GM12878 (cell line): ENCODE results near the gene CMSS1. TPM values are rescaled to one million over a fixed set of nuclear protein-coding genes. Genes with fewer than 3 reads are reported as not detected.
A peak's percentile ranks its signal among the peaks of the same experiment; 100 is the strongest.
"Not testable (repeated sequence)": the region's sequence is repeated elsewhere in the genome, so short reads cannot be mapped to it uniquely, and the experiment has no call there.

ENCODE experiments used
- ATAC-seq: fragments of 200-7000 bp; cut with Tn5 transposase; 3 replicates; pipeline ENCODE4 v1.9.1; 2020; ENCODE audit warnings: mild to moderate bottlenecking, moderate library complexity
- BruUV-seq: library from RNA; stranded (reverse); fragments of 400-500 nt; replicated peaks from 2 replicates; lab custom pipeline; 2021; lab: Mats Ljungman, UMichigan
- CTCF ChIA-PET: fragments of 300-600 bp; sonication (Branson Sonifier 250); formaldehyde crosslinking; extraction: SDS; loops from one replicate; lab custom pipeline; 2021; ENCODE audit warnings: inconsistent platforms; lab: Yijun Ruan, JAX
- POLR2A ChIA-PET: fragments of 350-600 bp; formaldehyde crosslinking; extraction: SDS; loops from one replicate; lab custom pipeline; 2021; ENCODE audit warnings: inconsistent platforms; lab: Charles Lee
- RAD21 ChIA-PET: fragments of 300-600 bp; sonication (Branson Sonifier 250); formaldehyde crosslinking; loops from one replicate; lab custom pipeline; 2023; ENCODE audit warnings: antibody characterized with exemption; ENCODE audit not compliant: unreplicated experiment; lab: Charles Lee
- SMC1A ChIA-PET: fragments of 300-600 bp; sonication (Branson Sonifier 250); formaldehyde crosslinking; loops from one replicate; lab custom pipeline; 2023; ENCODE audit not compliant: unreplicated experiment, uncharacterized antibody; lab: Charles Lee
- DNase-seq: peaks from one replicate; pipeline ENCODE4 v3.0.0-alpha.2; 2011; ENCODE audit warnings: low read depth, low spot score
- FAIRE-seq: peaks from 3 replicates; lab custom pipeline; 2011; peaks lifted over from hg19 to GRCh38; lab: Jason Lieb, UNC
- H2AFZ ChIP-seq: 2 replicates; pipeline ENCODE4 v1.6.0; 2011; ENCODE audit warnings: low read depth, low read length, control low read depth; ENCODE audit not compliant: control insufficient read depth
- H3K27ac ChIP-seq: 2 replicates; pipeline ENCODE4 v1.5.1; 2011; ENCODE audit warnings: control low read depth; ENCODE audit not compliant: control insufficient read depth, insufficient read depth
- H3K27me3 ChIP-seq, 2 experiments: replicated peaks in 1 of 2; 2 replicates each; pipeline versions ENCODE4 v1.6.0 to v1.6.1; 2011; ENCODE audit warnings: low read length in 1 of 2; ENCODE audit not compliant: control insufficient read depth in 2 of 2, insufficient read depth in 2 of 2
- H3K36me3 ChIP-seq, 2 experiments: 2 replicates each; pipeline ENCODE4 v1.5.1; 2011; ENCODE audit warnings: low read length in 1 of 2; ENCODE audit not compliant: control insufficient read depth in 2 of 2, insufficient read depth in 2 of 2
- H3K4me1 ChIP-seq: 2 replicates; pipeline ENCODE4 v1.6.1; 2011; ENCODE audit warnings: mild to moderate bottlenecking, low read length, moderate library complexity, mixed read lengths; ENCODE audit not compliant: control insufficient read depth, insufficient read depth
- H3K4me2 ChIP-seq: 2 replicates; pipeline ENCODE4 v1.6.0; 2011; ENCODE audit warnings: control low read depth; ENCODE audit not compliant: control insufficient read depth, insufficient read depth
- H3K4me3 ChIP-seq: fragments of 200-600 bp; sonication (generic); 2 replicates; pipeline ENCODE4 v1.5.1; 2016
- H3K79me2 ChIP-seq: 2 replicates; pipeline ENCODE4 v1.6.0; 2011; ENCODE audit warnings: low read length; ENCODE audit not compliant: control insufficient read depth, insufficient read depth
- H3K9ac ChIP-seq: 2 replicates; pipeline ENCODE4 v1.8.0; 2011; ENCODE audit warnings: low read length, control low read depth, mixed read lengths; ENCODE audit not compliant: control insufficient read depth, insufficient read depth
- H3K9me3 ChIP-seq: replicated peaks from 3 replicates; pipeline ENCODE4 v1.5.1; 2011; ENCODE audit warnings: mild to moderate bottlenecking, low read length; ENCODE audit not compliant: control insufficient read depth, insufficient read depth
- H4K20me1 ChIP-seq: 2 replicates; pipeline ENCODE4 v1.6.0; 2011; ENCODE audit not compliant: control insufficient read depth, insufficient read depth
- ASH2L ChIP-seq: fragments of 300-600, 200-600 bp; sonication (generic); IDR thresholded peaks from 2 replicates; pipeline ENCODE4 v1.6.1; 2017; ENCODE audit warnings: low read depth, mild to moderate bottlenecking, borderline replicate concordance
- CREM ChIP-seq: IDR thresholded peaks from 2 replicates; pipeline ENCODE4 v1.6.1; 2014; ENCODE audit warnings: antibody characterized with exemption, low read depth
- FOXM1 ChIP-seq: IDR thresholded peaks from 2 replicates; pipeline ENCODE4 v1.6.1; 2012; ENCODE audit warnings: low read depth, mild to moderate bottlenecking, inconsistent platforms, low read length, moderate library complexity
- LARP7 ChIP-seq: fragments of 450-650 bp; IDR thresholded peaks from 2 replicates; pipeline ENCODE4 v1.6.1; 2017; ENCODE audit warnings: mild to moderate bottlenecking
- TCF3 ChIP-seq: IDR thresholded peaks from 2 replicates; pipeline ENCODE4 v1.6.1; 2012; ENCODE audit warnings: low read depth, mild to moderate bottlenecking, low read length, borderline replicate concordance; ENCODE audit not compliant: insufficient read depth
- ZNF217 ChIP-seq: fragments of 450-650 bp; IDR thresholded peaks from 2 replicates; pipeline ENCODE4 v1.6.1; 2017; ENCODE audit warnings: antibody characterized with exemption, mild to moderate bottlenecking
- ZNF24 ChIP-seq: fragments of 450-650 bp; IDR thresholded peaks from 2 replicates; pipeline ENCODE4 v1.6.1; 2017; ENCODE audit warnings: antibody characterized with exemption, mild to moderate bottlenecking
- ZNF274 ChIP-seq: IDR thresholded peaks from one replicate; pipeline ENCODE4 v1.8.0; 2011; ENCODE audit not compliant: insufficient read length, insufficient read depth
- WGBS: methylation state at CpG from one replicate; pipeline ENCODE4 v1.1.6; 2016; ENCODE audit warnings: low lambda C conversion rate; ENCODE audit not compliant: insufficient replicate concordance, insufficient coverage; ENCODE audit errors: missing lambda C conversion rate; 5-methylcytosine and 5-hydroxymethylcytosine counted together
- in situ Hi-C: fragments of 300-500 bp; cut with MboI; formaldehyde crosslinking; loops from 9 replicates; pipeline ENCODE4 v1.14.3; 2018; ENCODE audit warnings: mixed read lengths
- intact Hi-C: fragments of 100-400 bp; cut with micrococcal nuclease; formaldehyde crosslinking; loops from one replicate; pipeline ENCODE4 v1.14.2; 2022; ENCODE audit not compliant: unreplicated experiment
- polyA plus RNA-seq, 11 experiments: library from polyadenylated mRNA; depleted of rRNA in 4 of 11; unstranded in 6 of 11; stranded (reverse) in 5 of 11; fragments of >200 nt; fragmentation: Nextera tagmentation in 4 of 11; fragmentation: Illumina TruSeq in 1 of 11; extraction: Ambion mirVana in 4 of 11; extraction: Trizol in 1 of 11; gene quantifications; 1 replicate in 1 of 11; 2 replicates in 10 of 11; pipeline versions ENCODE4 v1.2.1 to v1.2.3, GENCODE V29; 2011 to 2016; ENCODE audit warnings: inconsistent platforms in 2 of 11, missing spikeins in 2 of 11, low read depth in 1 of 11
- total RNA-seq, 4 experiments: library from RNA; depleted of rRNA in 3 of 4; stranded (reverse); fragments of >200 nt in 3 of 4; fragmentation: Illumina TruSeq in 1 of 4; extraction: Trizol in 1 of 4; gene quantifications; 2 replicates each; pipeline versions ENCODE4 v1.2.1 to v1.2.3, GENCODE V29; 2013 to 2021

The CMSS1 gene
- total and polyA plus RNA-seq, 10 of the 15 experiments (the other 5 are each of a cell fraction or from before 2014, with no cell fraction given) = 31.0 to 118 (median 70.1) TPM

DNA sequence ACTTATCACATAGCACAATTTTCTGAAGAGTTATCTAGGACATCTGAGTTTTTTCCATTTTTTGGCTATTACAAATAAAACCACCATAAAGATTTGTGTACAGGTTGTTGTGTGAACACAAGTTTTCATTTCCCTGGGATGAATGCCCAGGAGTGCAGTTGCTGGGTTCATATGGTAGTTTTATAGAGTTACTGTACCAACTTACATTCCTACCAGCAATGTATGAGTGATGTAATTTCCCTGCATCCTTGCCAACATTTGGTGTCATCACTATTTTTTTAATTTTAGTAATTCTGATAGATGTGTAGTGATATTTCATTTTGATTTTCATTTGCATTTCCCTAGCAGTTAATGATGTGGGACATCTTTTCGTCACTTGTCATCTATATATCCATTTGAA lies 276.2 kb downstream of the CMSS1 start (continued):
- TF ChIP-seq ZNF217 (no peak), ZNF274 (no peak), TCF3 (no peak), LARP7 (no peak)

DNA sequence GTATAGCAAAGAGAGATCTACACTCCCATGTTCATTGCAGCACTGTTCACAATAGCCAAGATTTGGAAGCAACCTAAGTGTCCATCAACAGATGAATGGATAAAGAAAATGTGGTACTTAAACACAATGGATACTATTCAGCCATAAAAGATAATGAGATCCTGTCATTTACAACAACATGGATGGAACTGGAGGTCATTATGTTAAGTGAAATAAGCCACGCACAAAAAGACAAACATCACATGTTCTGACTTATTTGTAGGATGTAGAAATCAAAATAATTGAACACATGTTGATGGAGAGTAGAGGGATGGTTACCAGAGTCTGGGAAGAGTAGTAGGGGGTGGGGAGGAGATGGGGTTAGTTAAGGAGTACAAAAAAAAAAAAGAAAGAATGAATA lies 278.6 kb downstream of the CMSS1 start:
- RAD21 ChIA-PET, intact Hi-C loops: not testable (repeated sequence)

DNA sequence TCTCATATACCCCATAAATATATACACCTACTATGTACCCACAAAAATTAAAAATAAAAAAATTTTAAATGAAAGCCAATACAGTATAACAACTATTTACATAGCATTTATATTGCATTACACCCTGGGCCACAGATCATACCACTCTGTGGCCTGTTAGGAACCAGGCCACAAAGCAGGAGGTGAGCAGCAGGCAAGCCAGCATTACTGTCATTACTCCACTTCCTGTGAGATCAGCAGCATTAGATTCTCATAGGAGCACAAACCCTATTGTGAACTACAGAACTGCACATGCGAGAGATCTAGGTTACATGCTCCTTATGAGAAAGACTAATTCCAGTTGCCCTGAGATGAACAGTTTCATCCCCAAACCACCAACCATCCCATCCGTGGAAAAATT lies 279.2 kb downstream of the CMSS1 start:
- in situ Hi-C loops = no loop called here
- no peaks in the 10 kb centered on the region for H3K9me3 ChIP-seq
- H3K4me1 ChIP-seq = no peaks in the 10 kb centered on the region
- no peak overlapping the region for H3K4me3 ChIP-seq
- H3K79me2 ChIP-seq = no peaks in the 10 kb centered on the region
- H3K9ac ChIP-seq = no peak overlapping the region
- ChIA-PET SMC1A (no interaction called here), CTCF (no interaction called here), POLR2A (no interaction called here)
- H3K36me3 ChIP-seq = no peaks in the 10 kb centered on the region
- H3K4me2 ChIP-seq = no peak overlapping the region
- FAIRE-seq (peak; percentile 23), DNase-seq (no peak), ATAC-seq (no peak)
- intact Hi-C loops = no loop called here
- H3K27me3 ChIP-seq = no peaks in the 10 kb centered on the region
- TF ChIP-seq CREM (no peak), ZNF24 (no peak), FOXM1 (no peak), ASH2L (no peak)
- TF ChIP-seq, all 136 proteins: peak for 0
- 100% methylated on average over 2 of the region's 2 CpGs for WGBS
- BruUV-seq = no TSS peak
- RAD21 ChIA-PET = no interaction called here
- Histone ChIP-seq H2AFZ (no peak overlapping the region), H3K27ac (no peak overlapping the region), H4K20me1 (no peaks in the 10 kb centered on the region)

More for the DNA sequence above, 278.6 kb downstream of the CMSS1 start:
- H3K79me2 ChIP-seq, H3K4me3 ChIP-seq, H3K4me1 ChIP-seq, in situ Hi-C loops, ATAC-seq, H3K27me3 ChIP-seq, H3K9me3 ChIP-seq, SMC1A ChIA-PET, H3K27ac ChIP-seq, H3K36me3 ChIP-seq, H3K4me2 ChIP-seq, H4K20me1 ChIP-seq, POLR2A ChIA-PET, FAIRE-seq, BruUV-seq, DNase-seq, CTCF ChIA-PET, H3K9ac ChIP-seq, H2AFZ ChIP-seq: not testable (repeated sequence)
- WGBS = 100% methylated on average over 1 of the region's 1 CpG
